Nephron (organoid): ENCODE data around the gene CCDC3.

Experiments used
- H3K27ac Mint-ChIP-seq, 3 experiments: 2 replicates each; pipeline ENCODE4 v1.8.0; 2020; ENCODE audit warnings: mixed read lengths in 3 of 3, mild to moderate bottlenecking in 2 of 3, moderate library complexity in 1 of 3
- H3K27me3 Mint-ChIP-seq: 2 replicates; pipeline ENCODE4 v1.8.0; 2021; ENCODE audit warnings: low read depth, mild to moderate bottlenecking, moderate library complexity, mixed read lengths
- H3K36me3 Mint-ChIP-seq: 2 replicates; pipeline ENCODE4 v1.8.0; 2020; ENCODE audit warnings: low read depth, mixed read lengths
- H3K4me1 Mint-ChIP-seq: 2 replicates; pipeline ENCODE4 v1.8.0; 2020; ENCODE audit warnings: mixed read lengths
- H3K4me3 Mint-ChIP-seq, 3 experiments: 2 replicates each; pipeline ENCODE4 v1.8.0; 2020; ENCODE audit warnings: mild to moderate bottlenecking in 3 of 3, mixed read lengths in 3 of 3, moderate library complexity in 2 of 3
- H3K9me3 Mint-ChIP-seq: 2 replicates; pipeline ENCODE4 v1.8.0; 2020; ENCODE audit warnings: mixed read lengths
- TF ChIP-seq, protein P1 (sequence below), 3 experiments: fragments of 200-600 bp; sonication (generic); IDR thresholded peaks; one replicate each; pipeline ENCODE4 v1.5.0; 2021; ENCODE audit warnings: antibody characterized with exemption in 3 of 3; ENCODE audit not compliant: unreplicated experiment in 3 of 3

Gene CCDC3

DNA sequence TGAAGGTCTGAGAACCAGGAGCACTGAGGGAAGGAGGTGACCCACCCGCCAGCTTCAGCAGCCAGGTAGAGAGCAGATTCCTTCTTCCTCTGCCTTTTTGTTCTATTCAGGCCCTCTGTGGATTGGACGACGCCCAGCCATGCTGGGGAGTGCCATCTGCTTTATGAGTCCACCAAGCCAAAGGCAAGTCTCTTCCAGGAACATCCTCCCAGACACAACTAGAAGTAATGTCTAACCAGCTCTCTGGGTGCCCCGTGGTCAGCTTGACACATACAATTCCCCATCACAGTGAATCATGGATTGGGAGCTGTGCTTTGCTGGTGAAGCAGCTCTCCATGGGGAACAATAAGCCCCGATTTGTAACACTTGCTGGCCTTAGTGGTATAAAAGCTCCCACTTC lies 125.2 kb downstream of the CCDC3 start:
- H3K27me3 Mint-ChIP-seq: peaks cover 5% of the 10 kb centered on the region
- peak overlapping the region in 2 of 3 experiments; percentile 33 to 79 for H3K27ac Mint-ChIP-seq
- H3K36me3 Mint-ChIP-seq: no peaks in the 10 kb centered on the region
- H3K4me1 Mint-ChIP-seq: peaks cover 26% of the 10 kb centered on the region
- TF ChIP-seq, protein P1, sequence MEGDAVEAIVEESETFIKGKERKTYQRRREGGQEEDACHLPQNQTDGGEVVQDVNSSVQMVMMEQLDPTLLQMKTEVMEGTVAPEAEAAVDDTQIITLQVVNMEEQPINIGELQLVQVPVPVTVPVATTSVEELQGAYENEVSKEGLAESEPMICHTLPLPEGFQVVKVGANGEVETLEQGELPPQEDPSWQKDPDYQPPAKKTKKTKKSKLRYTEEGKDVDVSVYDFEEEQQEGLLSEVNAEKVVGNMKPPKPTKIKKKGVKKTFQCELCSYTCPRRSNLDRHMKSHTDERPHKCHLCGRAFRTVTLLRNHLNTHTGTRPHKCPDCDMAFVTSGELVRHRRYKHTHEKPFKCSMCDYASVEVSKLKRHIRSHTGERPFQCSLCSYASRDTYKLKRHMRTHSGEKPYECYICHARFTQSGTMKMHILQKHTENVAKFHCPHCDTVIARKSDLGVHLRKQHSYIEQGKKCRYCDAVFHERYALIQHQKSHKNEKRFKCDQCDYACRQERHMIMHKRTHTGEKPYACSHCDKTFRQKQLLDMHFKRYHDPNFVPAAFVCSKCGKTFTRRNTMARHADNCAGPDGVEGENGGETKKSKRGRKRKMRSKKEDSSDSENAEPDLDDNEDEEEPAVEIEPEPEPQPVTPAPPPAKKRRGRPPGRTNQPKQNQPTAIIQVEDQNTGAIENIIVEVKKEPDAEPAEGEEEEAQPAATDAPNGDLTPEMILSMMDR (IDR thresholded peaks at IDR 0.05; ENCODE audit: unreplicated experiment in 3 of 3): no peak
- no peak overlapping the region for H3K4me3 Mint-ChIP-seq
- H3K9me3 Mint-ChIP-seq: peaks cover 15% of the 10 kb centered on the region

DNA sequence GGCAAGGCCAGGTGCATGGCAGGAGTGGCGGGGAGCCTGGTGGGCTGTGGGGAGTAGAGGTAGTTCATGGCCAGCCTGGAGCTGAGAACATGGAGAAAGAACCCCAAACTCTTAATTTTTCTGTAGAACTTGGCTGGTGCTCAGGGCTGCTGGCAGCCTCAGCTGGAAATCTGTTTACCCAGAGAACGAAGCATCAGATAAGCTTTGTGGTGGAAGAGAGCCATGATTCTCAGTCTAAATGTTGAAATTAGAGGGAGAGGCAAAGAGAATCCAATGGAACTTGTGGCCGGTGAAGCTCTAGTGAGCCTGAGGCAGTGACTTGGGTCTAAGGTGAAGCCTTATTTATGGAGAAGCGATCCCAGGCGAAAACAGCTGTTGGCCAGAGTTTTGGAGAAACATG lies 126.4 kb downstream of the CCDC3 start:
- peaks cover 20% of the 10 kb centered on the region for H3K4me1 Mint-ChIP-seq
- peaks cover 5% of the 10 kb centered on the region for H3K27me3 Mint-ChIP-seq
- H3K36me3 Mint-ChIP-seq: no peaks in the 10 kb centered on the region
- peak overlapping the region in 2 of 3 experiments; percentile 55 to 79 for H3K27ac Mint-ChIP-seq
- TF ChIP-seq, protein P1 (IDR thresholded peaks at IDR 0.05; ENCODE audit: unreplicated experiment in 3 of 3): no peak
- H3K9me3 Mint-ChIP-seq: peaks cover 9% of the 10 kb centered on the region
- H3K4me3 Mint-ChIP-seq: no peak overlapping the region

DNA sequence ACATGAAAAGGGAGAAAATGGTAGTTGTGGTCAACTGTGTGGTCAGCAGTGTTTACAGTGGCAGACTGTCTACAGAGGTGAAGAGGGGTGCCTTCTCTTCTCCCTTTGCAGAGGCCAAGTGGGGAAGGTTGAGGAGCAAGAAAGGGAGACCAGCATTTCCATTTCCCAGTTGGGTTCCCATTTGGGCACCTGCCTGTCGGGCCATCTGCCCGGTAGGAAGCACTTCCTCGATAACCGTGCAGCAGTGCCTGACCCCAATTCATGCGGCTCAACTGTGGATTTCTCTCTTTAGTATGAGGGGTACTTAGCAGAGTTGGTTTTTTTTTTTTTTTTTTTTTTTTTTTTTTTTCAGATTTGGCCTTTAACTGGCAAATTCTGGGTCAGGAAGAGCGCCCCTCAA lies 127.0 kb downstream of the CCDC3 start:
- Mint-ChIP-seq H3K36me3 (no peaks in the 10 kb centered on the region), H3K4me3 (no peak overlapping the region), H3K27ac (no peak overlapping the region), H3K4me1 (peaks cover 20% of the 10 kb centered on the region), H3K9me3 (peaks cover 5% of the 10 kb centered on the region), H3K27me3 (peaks cover 5% of the 10 kb centered on the region)
- TF ChIP-seq, protein P1 (IDR thresholded peaks at IDR 0.05; ENCODE audit: unreplicated experiment in 3 of 3): no peak

- Mint-ChIP-seq H3K27me3 (peaks cover 5% of the 10 kb centered on the region), H3K9me3 (peaks cover 2% of the 10 kb centered on the region), H3K4me3 (no peak overlapping the region), H3K27ac (peak overlapping the region in 2 of 3 experiments; percentile 41 to 59), H3K4me1 (peaks cover 20% of the 10 kb centered on the region), H3K36me3 (no peaks in the 10 kb centered on the region)
- TF ChIP-seq, protein P1 (IDR thresholded peaks at IDR 0.05; ENCODE audit: unreplicated experiment in 3 of 3): no peak
Observed at GRCh38 chr10:12873172-12873571, 128.3 kb downstream of the CCDC3 start.

GRCh38 chr10:12872577-12872976 lies 128.9 kb downstream of the CCDC3 start:
- H3K27ac Mint-ChIP-seq: peak overlapping the region in 1 of 3 experiments; percentile 41
- no peaks in the 10 kb centered on the region for H3K36me3 Mint-ChIP-seq
- peaks cover 20% of the 10 kb centered on the region for H3K4me1 Mint-ChIP-seq
- peaks cover 5% of the 10 kb centered on the region for H3K27me3 Mint-ChIP-seq
- TF ChIP-seq, protein P1 (IDR thresholded peaks at IDR 0.05; ENCODE audit: unreplicated experiment in 3 of 3): no peak
- peaks cover 2% of the 10 kb centered on the region for H3K9me3 Mint-ChIP-seq
- H3K4me3 Mint-ChIP-seq: no peak overlapping the region

GRCh38 chr10:12869427-12869826 lies 132.1 kb downstream of the CCDC3 start:
- H3K4me1 Mint-ChIP-seq: peaks cover 12% of the 10 kb centered on the region
- H3K27me3 Mint-ChIP-seq: no peaks in the 10 kb centered on the region
- peaks cover 5% of the 10 kb centered on the region for H3K9me3 Mint-ChIP-seq
- TF ChIP-seq, protein P1 (IDR thresholded peaks at IDR 0.05; ENCODE audit: unreplicated experiment in 3 of 3): no peak
- H3K27ac Mint-ChIP-seq: no peak overlapping the region
- no peak overlapping the region for H3K4me3 Mint-ChIP-seq
- no peaks in the 10 kb centered on the region for H3K36me3 Mint-ChIP-seq
